HG03354 (cell line): Measurements from ENCODE around the gene STAB2.

ENCODE experiments used
- ATAC-seq: cut with Tn5 transposase; IDR thresholded peaks from one replicate; pipeline ENCODE4 v1.9.1; 2021; ENCODE audit warnings: mild to moderate bottlenecking; ENCODE audit not compliant: unreplicated experiment, poor library complexity, severe bottlenecking

Gene STAB2

DNA sequence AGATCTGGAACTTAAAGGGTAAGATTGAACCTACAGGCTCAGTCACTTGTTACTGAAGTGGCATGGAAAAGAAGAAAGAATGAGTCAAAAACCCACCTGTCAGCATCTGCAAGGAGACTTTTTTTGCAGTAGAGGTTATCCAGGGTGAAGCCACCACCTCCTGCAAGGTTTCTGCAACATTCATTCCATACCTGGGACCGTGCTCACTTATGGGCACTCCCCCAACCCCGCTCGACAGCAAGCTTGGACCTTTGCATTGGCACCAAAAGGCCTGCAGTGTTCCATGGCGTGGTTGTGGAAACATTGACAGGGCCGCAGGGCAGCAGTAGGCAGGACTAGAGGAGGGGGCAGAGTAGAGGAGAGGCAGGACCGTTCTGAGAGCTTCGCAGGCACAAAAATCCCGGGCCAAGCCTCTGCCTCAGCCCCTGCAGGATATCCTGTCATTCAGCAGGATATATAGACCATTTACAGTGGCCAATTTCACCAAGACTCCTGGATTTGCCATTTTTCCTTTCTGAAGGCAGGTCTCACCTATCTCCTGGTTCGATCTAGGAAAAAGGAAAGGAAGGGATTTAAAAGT, at the start of gene STAB2:
Gene STAB2 (plus strand): TSS at position 483 of the 580 bp plus-strand sequence. CDS start 204 bp downstream, outside the sequence.
- no peak for ATAC-seq

- ATAC-seq = no peak
These were observed 48.7 kb upstream of the STAB2 start for GRCh38 chr12:103538397-103538796.

GRCh38 chr12:103540319-103540718, 46.8 kb upstream of the STAB2 start:
- no peak for ATAC-seq

DNA sequence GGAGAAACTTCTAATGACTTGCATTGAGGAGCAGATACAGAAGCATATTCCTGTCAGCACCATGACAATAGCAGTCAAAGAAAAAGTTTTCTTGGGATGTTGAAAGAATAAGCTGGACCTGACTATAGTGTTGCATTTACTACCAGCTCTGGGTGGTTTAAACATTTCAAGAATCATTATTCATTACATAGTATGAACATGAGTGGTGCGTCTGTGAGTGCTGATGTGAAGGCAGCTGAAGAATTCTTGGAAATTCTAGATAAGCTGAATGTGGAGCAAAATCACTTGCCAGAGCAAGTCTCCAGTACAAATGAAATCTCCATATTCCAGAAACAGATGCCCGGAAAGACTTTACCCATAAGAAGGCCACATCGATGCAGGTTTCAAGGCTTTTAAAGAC, 45.0 kb upstream of the STAB2 start:
- no peak for ATAC-seq

DNA sequence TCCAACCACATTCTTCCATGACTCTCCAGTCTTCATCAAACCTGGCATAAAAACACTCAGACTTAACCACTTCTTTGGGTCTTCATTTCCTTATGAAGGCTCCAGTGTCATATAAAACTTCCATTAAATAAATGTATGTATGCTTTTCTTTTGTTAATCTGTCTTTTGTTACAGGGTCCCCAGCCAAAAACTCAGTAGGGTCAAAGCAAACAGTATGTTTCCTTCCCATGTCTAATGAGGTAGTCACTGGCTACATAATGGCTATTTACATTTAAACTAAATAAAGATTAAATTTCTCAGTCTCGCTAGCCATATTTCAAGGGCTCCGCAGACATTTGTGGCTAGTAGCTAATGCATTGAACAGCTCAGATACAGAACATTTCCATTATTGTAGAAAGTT, 40.1 kb upstream of the STAB2 start:
- ATAC-seq = no peak

DNA sequence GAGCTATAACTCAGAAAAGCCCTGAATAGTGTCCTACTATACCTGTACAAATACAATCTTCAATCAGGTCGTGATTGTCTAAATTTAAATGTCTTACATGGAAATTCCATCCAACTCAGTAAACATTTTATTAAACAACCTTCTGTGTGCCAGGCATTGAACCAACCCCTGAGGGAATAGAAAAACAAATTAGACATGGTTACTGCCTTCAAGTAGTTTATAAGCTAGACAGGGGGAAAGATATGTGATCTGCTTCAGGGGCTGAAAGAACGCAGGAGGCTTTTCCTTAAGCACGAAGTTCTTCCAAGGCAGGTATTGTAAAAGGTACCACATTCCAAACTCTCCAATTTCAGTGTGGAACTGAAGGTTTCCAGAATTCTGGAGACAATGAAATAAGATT, 39.7 kb upstream of the STAB2 start:
- no peak for ATAC-seq

DNA sequence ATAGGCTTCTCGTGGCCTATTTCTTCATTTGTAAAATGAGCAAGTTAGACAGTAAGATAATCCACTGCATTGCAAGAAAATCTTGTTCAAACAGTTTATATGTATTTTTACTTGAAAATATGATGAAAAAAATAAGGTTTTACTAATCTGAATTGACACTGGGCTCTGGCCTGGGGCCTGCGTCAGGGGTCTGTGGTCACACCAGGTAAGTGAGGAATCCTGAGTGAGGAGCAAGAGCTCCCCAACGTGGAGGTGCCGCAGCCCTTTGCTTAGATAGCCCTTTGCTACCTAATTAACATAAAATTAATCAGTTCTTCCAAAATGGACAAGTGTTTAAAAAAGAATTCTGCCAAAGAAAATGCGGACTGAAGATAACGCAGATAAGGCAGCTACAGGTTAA, 39.1 kb upstream of the STAB2 start:
- ATAC-seq = no peak

DNA sequence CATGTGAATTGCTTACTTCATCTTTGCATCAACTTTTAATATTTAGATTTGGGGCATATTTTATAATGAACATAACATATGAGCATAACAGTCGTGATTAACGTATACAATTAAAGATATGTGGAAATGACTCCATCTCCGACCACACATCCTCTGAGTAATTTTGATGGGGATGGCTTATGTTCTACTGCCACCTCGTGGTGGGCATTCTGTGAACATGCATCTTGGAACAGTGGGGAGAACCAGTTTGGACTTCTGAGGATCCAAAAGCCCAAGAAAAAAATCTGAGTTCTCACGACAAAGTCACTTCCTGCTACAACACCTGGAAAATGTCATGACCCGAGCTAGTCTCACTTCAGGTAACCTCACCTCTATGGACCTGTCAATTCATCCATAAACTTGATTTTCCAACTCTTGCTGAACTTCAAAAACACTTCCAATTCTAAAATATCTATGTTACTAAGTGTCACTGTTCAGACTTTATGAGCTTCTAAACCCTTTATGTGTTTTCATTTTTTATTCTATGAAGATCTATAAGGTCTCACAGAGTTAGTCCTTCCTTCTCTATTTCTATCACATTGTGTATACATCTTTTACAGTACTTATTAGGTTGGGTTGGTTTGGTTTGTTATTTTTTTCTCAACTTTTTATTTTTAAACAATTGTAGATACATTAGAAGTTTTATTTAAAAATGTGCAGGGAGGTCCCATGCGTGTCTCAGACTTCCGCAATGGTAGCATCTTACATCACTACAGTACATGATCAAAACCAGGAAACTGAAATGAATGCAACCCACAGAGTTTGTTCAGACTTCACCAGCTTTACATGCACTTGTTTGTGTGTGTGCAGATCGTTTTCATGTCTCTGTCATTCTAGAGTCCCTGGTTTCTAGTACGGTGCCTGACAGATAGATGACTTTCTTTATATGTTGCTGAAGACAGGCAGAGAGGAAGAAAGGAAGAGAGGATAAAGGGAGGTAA, 38.2 kb upstream of the STAB2 start:
- peak; percentile 68 for ATAC-seq

GRCh38 chr12:103556890-103557627, 30.0 kb upstream of the STAB2 start:
- ATAC-seq = no peak

DNA sequence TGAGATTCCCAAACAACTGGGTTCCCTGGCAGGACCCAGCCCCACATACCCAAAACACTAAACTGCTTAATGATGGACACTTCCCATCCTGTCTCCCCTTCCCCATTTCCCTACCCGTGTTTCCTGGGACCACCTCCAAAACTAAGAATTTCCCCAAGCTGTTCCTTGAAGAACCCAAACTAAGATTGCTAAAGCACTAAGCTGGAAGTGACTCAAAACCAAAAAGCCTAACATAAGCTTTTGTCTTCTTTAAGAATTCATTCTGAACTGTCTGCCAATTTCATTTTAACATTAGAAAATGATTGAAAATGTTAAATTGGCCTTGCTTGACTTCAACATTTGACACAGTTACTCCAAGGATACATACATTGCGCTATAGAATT, 29.5 kb upstream of the STAB2 start:
- ATAC-seq = no peak

GRCh38 chr12:103558879-103559278, 28.2 kb upstream of the STAB2 start:
- no peak for ATAC-seq

DNA sequence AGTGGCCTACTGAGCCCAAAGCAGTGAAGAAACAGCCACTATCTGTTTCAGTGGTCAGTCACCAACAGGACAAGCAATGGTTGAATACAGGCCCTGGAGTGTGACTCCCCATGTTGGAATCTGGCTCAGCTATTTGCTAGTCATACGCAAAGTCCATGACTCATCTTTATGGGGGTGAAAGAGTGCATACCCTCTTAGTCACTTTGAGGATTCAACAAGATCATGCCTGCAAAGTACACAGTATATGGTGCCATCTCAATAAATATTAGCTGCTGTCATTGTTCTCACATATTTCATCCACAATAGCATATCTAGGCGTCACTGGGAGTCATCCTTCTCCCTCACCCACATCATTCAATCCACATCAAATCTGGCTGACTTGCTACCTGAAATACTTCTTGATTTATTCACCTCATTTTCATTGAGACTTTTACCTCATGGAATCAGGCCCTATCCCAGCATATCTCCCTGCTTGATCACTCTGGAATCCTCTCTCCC, 26.4 kb upstream of the STAB2 start:
- no peak for ATAC-seq

DNA sequence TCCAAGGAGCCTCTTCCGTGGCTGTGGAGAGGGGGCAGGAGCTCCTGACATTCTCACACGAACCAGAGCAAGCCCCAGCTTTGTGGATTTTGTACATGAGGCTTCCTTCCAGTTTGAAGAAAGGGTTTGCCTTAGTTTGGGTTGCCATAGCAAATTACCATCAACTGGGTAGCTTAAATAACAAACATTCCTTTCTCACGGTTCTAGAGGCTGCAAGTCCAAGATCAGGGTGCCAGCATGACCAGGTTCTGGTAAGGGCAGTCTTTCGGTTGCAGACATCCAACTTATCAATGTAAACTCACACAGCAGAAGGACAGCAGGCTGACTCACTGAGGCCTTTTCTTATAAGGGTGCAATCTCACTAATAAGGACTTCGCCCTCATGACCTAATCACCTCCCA, 25.9 kb upstream of the STAB2 start:
- ATAC-seq = no peak

DNA sequence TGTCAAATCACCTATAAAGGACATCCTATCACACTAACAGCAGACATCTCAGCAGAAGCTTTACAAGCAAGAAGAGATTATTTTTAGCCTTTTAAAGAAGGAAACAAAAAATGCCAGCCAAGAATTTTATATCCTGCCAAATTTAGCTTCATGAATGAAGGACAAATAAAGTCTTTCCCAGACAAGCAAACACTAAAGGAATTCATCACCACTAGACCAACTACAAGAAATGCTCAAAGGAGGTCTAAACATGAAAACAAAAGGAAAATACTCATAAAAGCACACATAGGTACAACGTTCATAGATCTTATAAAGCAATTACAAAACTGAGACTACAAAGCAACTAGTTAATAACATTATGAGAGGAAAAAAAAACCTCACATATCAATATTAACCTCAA, 20.7 kb upstream of the STAB2 start:
- no peak for ATAC-seq

- ATAC-seq = no peak
These were observed 17.8 kb upstream of the STAB2 start for GRCh38 chr12:103569278-103569677.

DNA sequence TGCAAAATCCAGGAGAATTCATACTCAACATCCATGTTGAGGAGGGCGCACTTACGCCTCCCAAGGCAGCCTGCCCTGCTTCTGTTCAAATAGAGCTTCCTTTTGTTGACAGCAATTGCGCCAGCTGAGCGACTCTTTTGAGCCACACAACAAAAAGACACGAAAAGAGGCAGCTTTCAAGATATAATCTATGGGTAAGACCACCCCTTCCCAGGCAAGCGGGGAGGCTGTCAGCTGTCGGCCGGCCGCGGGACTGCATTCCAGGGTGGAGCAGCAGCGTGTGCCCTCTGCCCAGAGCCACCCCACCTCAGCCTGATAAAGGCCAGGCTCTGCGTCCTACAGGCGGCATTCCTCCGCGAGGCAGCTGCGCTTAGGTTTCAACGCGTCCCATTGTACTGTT, 15.8 kb upstream of the STAB2 start:
- no peak for ATAC-seq

- ATAC-seq = no peak
These were observed 14.6 kb upstream of the STAB2 start for GRCh38 chr12:103572312-103573045.

- ATAC-seq = no peak
These were observed 13.9 kb upstream of the STAB2 start for GRCh38 chr12:103573185-103573584.

DNA sequence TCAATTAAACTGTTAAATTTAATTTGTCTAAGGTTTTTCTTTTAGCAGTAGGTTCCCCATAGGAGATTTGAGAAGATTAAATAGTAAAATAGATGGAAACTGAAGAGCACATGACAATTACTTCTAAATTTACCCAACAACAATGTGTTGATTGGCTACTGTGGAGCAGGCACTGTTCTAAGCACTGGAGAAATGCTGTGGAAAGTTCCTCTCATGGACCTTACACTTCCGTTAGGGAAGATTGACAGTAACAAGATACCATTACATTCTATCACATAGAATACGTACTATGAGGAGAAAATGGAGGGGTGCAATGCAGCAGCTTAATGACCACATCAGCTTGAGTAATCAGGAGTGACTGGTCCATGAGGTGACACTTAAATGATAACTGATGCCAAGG, 8.1 kb upstream of the STAB2 start:
- ATAC-seq = no peak

DNA sequence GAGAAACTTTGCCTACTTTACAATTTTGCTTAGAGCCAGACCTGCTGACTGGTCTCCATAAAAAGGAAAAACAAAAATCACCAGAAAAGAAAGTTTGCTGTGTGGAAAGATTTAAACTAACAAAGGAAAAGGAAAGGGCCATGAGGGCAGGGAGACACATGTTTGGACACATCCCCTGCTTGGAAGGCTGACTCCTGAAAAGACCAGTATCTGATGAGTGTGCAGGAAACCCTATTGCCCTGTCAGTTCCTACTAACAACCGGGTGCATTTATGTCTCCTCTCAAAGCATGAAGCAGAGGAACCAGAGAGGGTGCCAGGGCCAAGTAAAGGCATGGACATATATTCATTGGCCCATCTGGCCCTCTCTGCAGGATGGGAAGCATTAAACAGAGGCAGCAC, 7.0 kb upstream of the STAB2 start:
- no peak for ATAC-seq
